NCI-H2107 treated with DMSO at 0.1 percent for 48 hours (cell line): Measurements from ENCODE around the gene OTUB1.
"Not testable (repeated sequence)": the region's sequence is repeated elsewhere in the genome, so short reads cannot be mapped to it uniquely, and the experiment has no call there.

Experiments
- DNase-seq: peaks from one replicate; lab custom pipeline; 2025; ENCODE audit not compliant: unreplicated experiment; lab: John Stamatoyannopoulos, UW

OTUB1 gene

GRCh38 chr11:63986156-63986931 lies at the start of gene OTUB1:
TSS of gene OTUB1 (plus strand) at chr11:63986438. CDS start at chr11:63986457, 19 bp downstream.
- DNase-seq, result peak; percentile 86

- DNase-seq, result no peak
These were observed 48.3 kb upstream of the OTUB1 start for GRCh38 chr11:63937713-63938478.

- peak; percentile 77 for DNase-seq
These were observed 47.5 kb upstream of the OTUB1 start, which contains the start of gene NAA40 for GRCh38 chr11:63938479-63939396. TSS of gene NAA40 (plus strand) at chr11:63939002. CDS start at chr11:63939097, 95 bp downstream.

- peak; percentile 18 for DNase-seq
These were observed 46.8 kb upstream of the OTUB1 start for GRCh38 chr11:63939397-63939891.

- DNase-seq, result no peak
These were observed 45.5 kb upstream of the OTUB1 start for GRCh38 chr11:63940786-63941185.

- no peak for DNase-seq
These were observed 44.3 kb upstream of the OTUB1 start for GRCh38 chr11:63941901-63942300.

GRCh38 chr11:63942803-63943202 lies 43.4 kb upstream of the OTUB1 start:
- DNase-seq, result no peak

GRCh38 chr11:63944987-63945386 lies 41.3 kb upstream of the OTUB1 start:
- no peak for DNase-seq

GRCh38 chr11:63945477-63946163 lies 40.6 kb upstream of the OTUB1 start:
- peak; percentile 71 for DNase-seq

- no peak for DNase-seq
These were observed 34.3 kb upstream of the OTUB1 start for GRCh38 chr11:63951779-63952536.

- DNase-seq, result no peak
These were observed 33.7 kb upstream of the OTUB1 start for GRCh38 chr11:63952570-63952969.

- DNase-seq, result no peak
These were observed 28.2 kb upstream of the OTUB1 start for GRCh38 chr11:63958008-63958407.

GRCh38 chr11:63961608-63962412 lies 24.4 kb upstream of the OTUB1 start:
- peak; percentile 70 for DNase-seq

GRCh38 chr11:63963895-63964294 lies 22.3 kb upstream of the OTUB1 start:
- not testable (repeated sequence) for DNase-seq

- DNase-seq, result no peak
These were observed 19.8 kb upstream of the OTUB1 start for GRCh38 chr11:63966444-63966843.

GRCh38 chr11:63969461-63969860 lies 16.8 kb upstream of the OTUB1 start:
- no peak for DNase-seq

GRCh38 chr11:63970902-63971301 lies 15.3 kb upstream of the OTUB1 start:
- DNase-seq, result no peak

- DNase-seq, result not testable (repeated sequence)
These were observed 12.4 kb upstream of the OTUB1 start for GRCh38 chr11:63973912-63974258.
